K562 (cell line): Measurements from ENCODE around the gene PCSK6. TPM values are rescaled to one million over a fixed set of nuclear protein-coding genes. Genes with fewer than 3 reads are reported as not detected.

Experiments used
- ATAC-seq: fragments of 200-7000 bp; cut with Tn5 transposase; 3 replicates; pipeline ENCODE4 v1.9.1; 2020; ENCODE audit warnings: moderate library complexity
- BruUV-seq: library from RNA; stranded (reverse); fragments of 400-500 nt; replicated peaks from 2 replicates; lab custom pipeline; 2021; lab: Mats Ljungman, UMichigan
- CTCF ChIA-PET: fragments of 300-600 bp; formaldehyde crosslinking; extraction: SDS; loops from one replicate; lab custom pipeline; 2021; ENCODE audit warnings: low intra/inter-chr PET ratio; lab: Yijun Ruan, JAX
- POLR2A ChIA-PET: fragments of 300-600, 350-650 bp; sonication (Branson Sonifier 250); formaldehyde crosslinking; extraction: SDS; loops from one replicate; lab custom pipeline; 2021; ENCODE audit warnings: antibody characterized with exemption, inconsistent platforms; lab: Yijun Ruan, JAX
- DNase-seq, 4 experiments: peaks; one replicate each; pipeline versions ENCODE4 v3.0.0 to v3.0.0-alpha.2; 2011 to 2018; ENCODE audit warnings: low spot score in 3 of 4, mixed read lengths in 3 of 4; ENCODE audit errors: extremely low read depth in 1 of 4
- FAIRE-seq: peaks from 2 replicates; lab custom pipeline; 2011; peaks lifted over from hg19 to GRCh38; lab: Jason Lieb, UNC
- H2AFZ ChIP-seq: 2 replicates; pipeline ENCODE4 v1.6.0; 2011; ENCODE audit warnings: low read depth, low read length, control low read depth, inconsistent platforms
- H3K27ac ChIP-seq: fragments of 200-600 bp; 3 replicates; pipeline ENCODE4 v1.8.0; 2011; ENCODE audit warnings: low read depth, mild to moderate bottlenecking, control low read depth, inconsistent platforms, low read length, moderate library complexity, mixed read lengths; ENCODE audit errors: extremely low read depth
- H3K27me3 ChIP-seq, 2 experiments: fragments of 300-600 bp in 1 of 2; 2 replicates in 1 of 2; 3 replicates in 1 of 2; pipeline versions ENCODE4 v1.6.0 to v1.8.0; 2011; ENCODE audit warnings: inconsistent platforms in 2 of 2, low read length in 2 of 2, mild to moderate bottlenecking in 1 of 2, mixed read lengths in 1 of 2, moderate library complexity in 1 of 2; ENCODE audit not compliant: control insufficient read depth in 2 of 2, insufficient read depth in 2 of 2
- H3K36me3 ChIP-seq: fragments of 300-600 bp; 3 replicates; pipeline ENCODE4 v1.8.0; 2011; ENCODE audit warnings: mild to moderate bottlenecking, low read length, inconsistent platforms; ENCODE audit not compliant: control insufficient read depth, insufficient read depth
- H3K4me1 ChIP-seq, 2 experiments: fragments of 200-600 bp in 1 of 2; replicated peaks in 1 of 2; 2 replicates in 1 of 2; 3 replicates in 1 of 2; pipeline versions ENCODE4 v1.5.1 to v1.8.0; 2011; ENCODE audit warnings: inconsistent platforms in 2 of 2, low read length in 2 of 2, mild to moderate bottlenecking in 1 of 2, mixed read lengths in 1 of 2, moderate library complexity in 1 of 2; ENCODE audit not compliant: control insufficient read depth in 2 of 2, insufficient read depth in 2 of 2
- H3K4me2 ChIP-seq: 2 replicates; pipeline ENCODE4 v1.6.1; 2011; ENCODE audit warnings: low read length, control low read depth, inconsistent platforms, mixed read lengths; ENCODE audit not compliant: insufficient read depth
- H3K4me3 ChIP-seq: fragments of 200-600 bp; sonication (generic), shearing (Covaris generic); 2 replicates; pipeline ENCODE4 v1.5.1; 2016; ENCODE audit warnings: control low read depth, inconsistent platforms
- H3K79me2 ChIP-seq: fragments of 200-600 bp; 3 replicates; pipeline ENCODE4 v1.8.0; 2011; ENCODE audit warnings: low read length, inconsistent platforms; ENCODE audit not compliant: control insufficient read depth, insufficient read depth
- H3K9ac ChIP-seq, 2 experiments: 2 replicates each; pipeline versions ENCODE4 v1.6.0 to v1.6.1; 2011; ENCODE audit warnings: low read depth in 2 of 2, low read length in 2 of 2, control low read depth in 1 of 2, inconsistent platforms in 1 of 2, mild to moderate bottlenecking in 1 of 2, mixed read lengths in 1 of 2; ENCODE audit not compliant: insufficient read depth in 1 of 2
- H3K9me1 ChIP-seq: one replicate; pipeline ENCODE4 v1.6.0; 2011; ENCODE audit warnings: inconsistent platforms, mild to moderate bottlenecking, low read length, moderate library complexity; ENCODE audit not compliant: control insufficient read depth, insufficient read depth
- H3K9me3 ChIP-seq: replicated peaks from 2 replicates; pipeline ENCODE4 v1.5.1; 2011; ENCODE audit warnings: low read depth, low read length, inconsistent platforms; ENCODE audit not compliant: control insufficient read depth, insufficient read depth
- H4K20me1 ChIP-seq: replicated peaks from 2 replicates; pipeline ENCODE4 v1.6.1; 2011; ENCODE audit warnings: low read length, inconsistent platforms, mixed read lengths; ENCODE audit not compliant: control insufficient read depth, insufficient read depth
- ATF3 ChIP-seq, 2 experiments: fragments of 450-650 bp in 1 of 2; sonication (generic) in 1 of 2; formaldehyde crosslinking in 1 of 2; IDR thresholded peaks in 1 of 2; conservative IDR thresholded peaks in 1 of 2; 2 replicates each; pipeline versions ENCODE4 v1.6.1 to v1.8.1; 2016 to 2023; ENCODE audit warnings: mild to moderate bottlenecking in 2 of 2, moderate library complexity in 2 of 2, inconsistent platforms in 1 of 2, missing genetic modification reagents in 1 of 2
- CTBP1 ChIP-seq: fragments of 450-650 bp; IDR thresholded peaks from 2 replicates; pipeline ENCODE4 v1.6.1; 2016; ENCODE audit warnings: borderline replicate concordance
- ETV5 ChIP-seq: sonication (generic); formaldehyde crosslinking; IDR thresholded peaks from 2 replicates; pipeline ENCODE4 v1.4.0; 2020; ENCODE audit warnings: low read depth, mild to moderate bottlenecking, missing genetic modification reagents
- GATA2 ChIP-seq: sonication (generic); formaldehyde crosslinking; IDR thresholded peaks from 2 replicates; pipeline ENCODE4 v1.4.0; 2020; ENCODE audit warnings: mild to moderate bottlenecking, missing genetic modification reagents
- GATAD2A ChIP-seq: fragments of 450-650 bp; IDR thresholded peaks from 2 replicates; pipeline ENCODE4 v1.6.1; 2017
- MED1 ChIP-seq: sonication (generic); formaldehyde crosslinking; IDR thresholded peaks from 2 replicates; pipeline ENCODE4 v1.8.1; 2023; ENCODE audit warnings: missing genetic modification reagents, borderline replicate concordance
- NRF1 ChIP-seq, 2 experiments: fragments of 450-650 bp; IDR thresholded peaks in 1 of 2; conservative IDR thresholded peaks in 1 of 2; 2 replicates each; pipeline ENCODE4 v1.6.1; 2014; ENCODE audit warnings: mild to moderate bottlenecking in 2 of 2
- OTX1 ChIP-seq: fragments of 450-650 bp; formaldehyde crosslinking; IDR thresholded peaks from 2 replicates; pipeline ENCODE4 v1.4.0; 2022; ENCODE audit warnings: mild to moderate bottlenecking
- PTRF ChIP-seq: fragments of 450-650 bp; IDR thresholded peaks from 2 replicates; pipeline ENCODE4 v1.6.1; 2016; ENCODE audit warnings: mild to moderate bottlenecking, missing genetic modification characterization, missing compliant biosample characterization
- RHOXF2B ChIP-seq: fragments of 250-450 bp; sonication (Bioruptor Pico); conservative IDR thresholded peaks from 2 replicates; pipeline ENCODE4 v1.5.1; 2021
- STAT5A ChIP-seq: IDR thresholded peaks from 2 replicates; pipeline ENCODE4 v1.6.1; 2012; ENCODE audit warnings: low read length, inconsistent platforms, borderline replicate concordance
- ZNF184 ChIP-seq: sonication (generic); formaldehyde crosslinking; IDR thresholded peaks from 2 replicates; pipeline ENCODE4 v1.5.0; 2020; ENCODE audit warnings: missing genetic modification reagents
- ZNF217 ChIP-seq: sonication (generic); formaldehyde crosslinking; IDR thresholded peaks from 2 replicates; pipeline ENCODE4 v1.8.0; 2022; ENCODE audit warnings: mild to moderate bottlenecking, missing genetic modification reagents
- ZNF589 ChIP-seq: fragments of 200-800 bp; sonication (Bioruptor generic); IDR thresholded peaks from 2 replicates; pipeline ENCODE4 v1.6.1; 2016; ENCODE audit warnings: low read depth, missing genetic modification characterization, missing compliant biosample characterization
- ZNF592 ChIP-seq: fragments of 450-650 bp; IDR thresholded peaks from 2 replicates; pipeline ENCODE4 v1.6.1; 2017; ENCODE audit warnings: antibody characterized with exemption, mild to moderate bottlenecking
- ZNF830 ChIP-seq: fragments of 250-450 bp; sonication (Bioruptor Pico); IDR thresholded peaks from 2 replicates; pipeline ENCODE4 v1.5.0; 2021; ENCODE audit warnings: mild to moderate bottlenecking
- WGBS: fragments of 100-300 bp; shearing (Covaris generic); methylation state at CpG from one replicate; pipeline ENCODE4 v1.1.6; 2016; ENCODE audit warnings: low coverage, mixed read lengths; ENCODE audit not compliant: insufficient coverage; ENCODE audit errors: missing lambda C conversion rate; 5-methylcytosine and 5-hydroxymethylcytosine counted together
- in situ Hi-C: fragments of 300-500 bp; cut with MboI; formaldehyde crosslinking; loops from 4 replicates; pipeline ENCODE4 v1.15.0; 2018; ENCODE audit warnings: inconsistent platforms, mixed read lengths
- intact Hi-C: fragments of 100-400 bp; cut with micrococcal nuclease; formaldehyde crosslinking; loops from 2 replicates; pipeline ENCODE4 v1.14.2; 2022
- polyA plus RNA-seq, 8 experiments: library from polyadenylated mRNA; depleted of rRNA in 4 of 8; stranded (reverse) in 5 of 8; unstranded in 3 of 8; fragments of >200 nt; fragmentation: Nextera tagmentation in 2 of 8; fragmentation: Illumina TruSeq in 1 of 8; extraction: Ambion mirVana in 2 of 8; extraction: Trizol in 1 of 8; gene quantifications; 2 replicates each; pipeline versions ENCODE4 v1.2.1 to v1.2.3, GENCODE V29; 2011 to 2014; ENCODE audit warnings: inconsistent platforms in 1 of 8, missing spikeins in 1 of 8
- total RNA-seq, 7 experiments: library from RNA; depleted of rRNA in 6 of 7; stranded (reverse); fragments of >200 nt in 6 of 7; fragmentation: Illumina TruSeq in 2 of 7; extraction: Trizol in 2 of 7; gene quantifications; 2 replicates each; pipeline versions ENCODE4 v1.2.1 to v1.2.3, GENCODE V29; 2011 to 2021; ENCODE audit warnings: low replicate concordance in 1 of 7

PCSK6 gene
- total and polyA plus RNA-seq, 9 of the 15 experiments (the other 6 are each of a cell fraction or from before 2014, with no cell fraction given): 2.2 to 32.6 (median 14.5) TPM

GRCh38 chr15:101428758-101429157, 60.7 kb downstream of the PCSK6 start:
- intact Hi-C loops (no loop called here), in situ Hi-C loops (no loop called here)
- POLR2A ChIA-PET: interaction anchor here (1.0 kb wide), 1 partner anchor 13 kb away, joined by 3 read pairs; no protein-coding TSS in a partner anchor
- no peak for TF ChIP-seq ZNF589 (CRISPR knock-in tag)
- TF ChIP-seq ZNF830: no peak
- no peak for TF ChIP-seq OTX1 (CRISPR knock-in tag)
- TF ChIP-seq NRF1 (conservative IDR thresholded peaks at IDR 0.05 in 1 of 2, IDR thresholded peaks at IDR 0.05 in 1 of 2): no peak
- TF ChIP-seq STAT5A: no peak
- TF ChIP-seq ATF3 (IDR thresholded peaks at IDR 0.05): no peak
- TF ChIP-seq ATF3 (CRISPR knock-in tag; conservative IDR thresholded peaks at IDR 0.05): no peak
- TF ChIP-seq PTRF (tag): no peak
- no peak for TF ChIP-seq MED1 (CRISPR knock-in tag)
- TF ChIP-seq ZNF592: no peak
- no peak for TF ChIP-seq ZNF217 (CRISPR knock-in tag)
- no peak for TF ChIP-seq ZNF184 (CRISPR knock-in tag)
- no peak for TF ChIP-seq RHOXF2B (CRISPR knock-in tag)
- no peak for TF ChIP-seq CTBP1
- TF ChIP-seq ETV5 (CRISPR knock-in tag): no peak
- no peak for TF ChIP-seq GATA2
- TF ChIP-seq GATAD2A: no peak
- no peak overlapping the region for H2AFZ ChIP-seq
- H3K4me3 ChIP-seq: no peak overlapping the region
- no peak overlapping the region for H3K4me2 ChIP-seq
- H3K27ac ChIP-seq: no peak overlapping the region
- peaks cover 4% of the 10 kb centered on the region for H3K9me1 ChIP-seq
- H3K79me2 ChIP-seq: no peaks in the 10 kb centered on the region
- no peaks in the 10 kb centered on the region for H3K9me3 ChIP-seq
- ATAC-seq (no peak), DNase-seq (no peak), FAIRE-seq (no peak)
- H3K9ac ChIP-seq: no peak overlapping the region; a peak in 1 of 4 replicates
- CTCF ChIA-PET: no interaction called here
- WGBS: 31% methylated on average over 9 of the region's 12 CpGs
- peaks cover 0 to 19% of the 10 kb centered on the region in 2 experiments; a peak in 2 of 5 replicates for H3K27me3 ChIP-seq
- H3K4me1 ChIP-seq: no peaks in the 10 kb centered on the region
- H4K20me1 ChIP-seq: no peaks in the 10 kb centered on the region
- H3K36me3 ChIP-seq: peaks cover 35% of the 10 kb centered on the region; the same call in 2 of the 3 replicates
- BruUV-seq: no TSS peak
